GM18519 (cell line): ENCODE data around the gene LCP2.

Experiments
- ATAC-seq: cut with Tn5 transposase; IDR thresholded peaks from one replicate; pipeline ENCODE4 v1.9.1; 2021; ENCODE audit warnings: mild to moderate bottlenecking, moderate library complexity; ENCODE audit not compliant: unreplicated experiment, low FRiP score

The LCP2 gene

DNA sequence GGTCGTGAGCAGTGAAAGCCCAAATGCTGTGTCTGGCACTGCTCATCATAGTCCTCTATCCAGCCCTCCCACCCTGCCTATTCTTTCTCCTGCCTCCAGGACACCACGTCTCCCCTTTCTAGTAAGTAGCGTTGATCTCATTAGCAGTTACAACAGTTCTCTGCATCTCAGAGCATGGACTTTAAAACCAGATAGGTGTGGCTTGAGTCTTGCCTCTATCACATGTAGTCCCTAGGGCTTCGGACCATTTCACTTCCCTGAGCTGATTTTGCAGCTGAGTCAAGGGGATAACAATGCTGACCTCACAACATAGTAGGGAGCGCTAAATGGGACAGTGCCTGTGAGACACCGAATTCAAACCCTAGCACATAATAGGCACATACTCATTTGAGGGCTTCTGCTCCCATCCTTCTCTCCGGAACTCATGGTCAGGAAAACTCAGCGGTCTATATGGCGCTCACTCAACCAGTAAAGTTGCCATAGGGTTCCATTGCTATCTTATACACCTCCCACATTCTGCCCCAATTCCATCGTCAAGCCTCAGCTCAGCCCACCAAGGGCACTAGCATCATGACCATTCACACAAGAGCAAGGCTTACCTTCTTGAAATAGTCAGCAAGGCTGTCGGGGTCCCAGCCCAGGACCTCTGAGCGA, 515 bp downstream of the LCP2 start:
- ATAC-seq = peak; percentile 36

DNA sequence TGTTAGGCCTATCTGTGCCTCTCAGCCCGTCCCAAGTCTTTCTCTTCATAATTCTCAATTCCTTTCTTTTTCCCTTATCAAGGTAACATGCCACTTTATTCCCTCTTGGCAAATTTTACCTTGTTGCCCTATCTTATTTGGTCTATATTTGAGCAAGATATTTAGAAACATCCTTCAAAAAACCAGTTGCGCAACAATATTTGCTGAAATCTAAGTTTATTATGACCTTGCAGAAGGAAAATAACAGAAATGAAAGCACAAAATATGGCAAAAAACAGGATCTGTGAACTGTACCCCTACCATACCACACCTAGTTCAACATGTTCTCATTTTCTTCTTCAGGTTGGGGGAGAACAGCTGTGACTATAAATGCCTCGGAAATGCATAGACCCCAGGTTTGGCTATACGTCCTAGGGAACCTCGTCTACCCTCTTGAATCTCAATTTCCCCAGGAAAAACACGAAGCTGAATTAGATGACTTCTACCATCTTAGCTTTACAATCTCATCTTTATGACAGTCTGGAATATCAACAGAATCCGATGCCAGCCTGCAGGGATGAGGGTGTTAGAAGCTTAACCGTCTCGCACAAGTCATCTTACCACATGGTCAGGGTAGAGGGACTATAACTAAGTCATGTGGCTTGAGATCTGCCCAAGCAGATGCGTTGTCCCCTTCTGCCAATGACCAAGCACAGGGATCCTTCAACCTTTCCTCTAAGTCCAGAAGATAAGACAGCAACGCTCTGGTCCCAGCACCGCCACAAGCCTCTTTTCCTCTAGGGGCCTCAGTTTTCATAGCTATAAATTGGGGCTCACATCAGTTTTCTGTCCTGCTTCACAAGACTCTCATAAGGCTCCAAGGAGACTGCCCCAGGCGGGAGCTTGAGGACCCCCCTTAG, 1.3 kb downstream of the LCP2 start:
- no peak for ATAC-seq

DNA sequence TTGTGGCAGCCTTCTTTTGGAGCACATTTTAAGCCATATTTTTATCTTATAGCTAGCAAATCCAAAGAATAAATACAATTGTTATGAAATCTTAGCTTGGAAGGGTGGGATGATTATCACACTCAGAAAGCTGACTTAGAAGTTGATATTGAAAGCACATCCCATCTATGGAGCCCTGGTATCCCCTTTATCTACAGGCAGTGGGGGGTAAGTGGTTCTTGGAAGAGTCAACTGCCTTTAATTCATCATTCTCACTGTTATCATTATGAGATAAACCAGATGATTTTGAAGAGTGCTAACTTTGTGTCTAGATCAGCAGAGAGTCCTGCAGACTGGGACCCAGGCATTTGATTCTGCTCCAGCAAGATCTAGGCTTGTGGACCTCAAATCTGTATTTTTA, 3.0 kb downstream of the LCP2 start:
- no peak for ATAC-seq

DNA sequence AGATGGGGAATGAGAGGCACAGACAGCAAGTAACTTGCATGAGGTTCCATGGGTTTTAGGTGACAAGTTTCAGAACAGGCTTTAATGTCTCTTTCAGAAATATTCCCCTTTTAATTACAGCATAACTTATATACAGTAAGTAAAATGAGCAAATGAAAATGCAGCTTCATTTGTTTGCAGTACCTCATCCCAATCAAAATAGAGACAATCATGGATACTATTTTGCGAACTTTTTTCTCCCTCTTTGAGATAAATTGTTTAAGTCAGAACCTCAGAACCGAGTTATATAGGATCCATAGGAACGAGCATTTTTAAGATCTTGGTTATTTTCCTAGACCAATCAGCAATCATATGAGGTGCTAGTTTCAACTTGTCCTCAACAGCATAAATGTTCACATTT, 3.5 kb downstream of the LCP2 start:
- ATAC-seq = no peak

DNA sequence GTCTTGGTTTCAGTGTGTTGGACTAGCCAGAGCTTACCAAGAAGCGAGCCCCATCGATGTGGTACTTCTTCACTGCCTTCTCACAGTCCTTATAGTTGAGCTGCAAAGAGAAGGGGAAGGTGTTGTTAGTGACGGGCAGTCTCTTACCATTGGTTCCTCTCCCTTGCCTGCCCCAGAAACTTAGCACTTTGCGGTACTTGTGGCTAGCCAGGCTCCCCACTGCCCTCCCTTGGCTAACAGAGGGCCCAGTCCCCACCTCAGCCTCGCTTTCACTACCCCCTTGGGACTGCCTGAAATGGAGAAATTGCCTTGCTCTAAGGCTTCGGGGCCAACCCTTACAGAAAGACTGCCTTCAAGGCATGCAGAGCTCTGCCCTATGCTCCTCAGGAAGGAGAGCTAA, 4.3 kb downstream of the LCP2 start:
- ATAC-seq = peak; percentile 73

DNA sequence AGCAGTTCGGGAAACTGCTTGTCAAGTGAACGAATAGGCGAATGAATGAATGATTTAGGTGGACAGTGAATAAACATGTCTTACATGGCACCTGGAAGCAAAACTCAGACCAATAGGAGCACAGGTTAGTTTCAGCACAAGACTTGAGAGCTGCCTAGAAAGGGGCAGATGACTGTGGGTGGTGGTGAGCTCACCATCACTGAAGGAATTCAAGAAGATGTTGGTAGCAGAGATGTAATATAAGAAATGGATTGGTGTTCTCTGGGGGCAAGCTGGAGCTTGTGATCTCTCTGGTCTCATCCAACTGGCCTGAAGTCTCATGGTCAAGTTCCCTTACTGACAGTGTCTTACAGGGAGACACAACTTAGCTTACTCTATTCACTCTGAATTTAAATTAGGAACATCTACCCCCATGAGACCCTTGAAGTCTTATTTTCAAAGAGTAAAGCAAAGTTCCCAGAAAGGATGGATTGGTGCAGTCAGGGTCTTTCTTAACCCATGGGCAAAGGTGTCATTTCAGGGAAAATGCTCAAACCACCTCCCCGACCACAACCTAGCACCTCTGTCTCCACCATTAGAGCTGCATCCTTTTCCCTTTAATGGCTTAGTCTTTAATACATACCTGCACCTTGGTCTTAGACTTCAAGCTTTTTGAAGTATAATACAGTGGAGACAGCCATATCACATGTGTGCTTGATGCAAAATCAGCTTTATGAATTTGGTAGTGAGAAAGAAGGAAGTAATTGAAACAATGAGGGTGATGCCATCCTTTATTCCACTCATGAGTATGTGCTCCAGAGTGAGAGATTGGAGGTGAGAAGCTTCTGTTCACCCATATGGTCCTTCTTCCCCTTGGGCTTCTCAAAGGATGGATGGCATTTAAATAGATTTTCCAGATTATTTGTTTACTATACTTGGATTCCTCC, 5.1 kb downstream of the LCP2 start:
- no peak for ATAC-seq

DNA sequence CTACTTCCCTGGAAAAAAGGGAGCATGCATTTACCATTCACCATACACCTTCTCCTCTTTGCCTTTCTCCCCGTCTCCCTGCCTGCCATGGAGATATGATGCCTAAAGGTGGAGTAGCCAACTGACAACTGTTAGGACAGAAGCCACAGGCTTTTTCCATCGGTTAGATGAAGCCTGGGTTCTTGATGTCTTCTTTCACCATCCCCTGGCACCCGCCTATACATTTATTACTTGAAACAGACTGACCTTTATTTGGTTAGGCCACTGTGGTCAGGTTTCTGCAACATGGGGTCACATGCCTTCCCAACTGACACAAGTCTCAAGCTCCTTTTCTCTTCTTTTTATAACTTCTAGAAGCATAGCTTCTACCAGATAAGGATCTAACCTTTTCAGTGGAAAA, 7.1 kb downstream of the LCP2 start:
- ATAC-seq = no peak

DNA sequence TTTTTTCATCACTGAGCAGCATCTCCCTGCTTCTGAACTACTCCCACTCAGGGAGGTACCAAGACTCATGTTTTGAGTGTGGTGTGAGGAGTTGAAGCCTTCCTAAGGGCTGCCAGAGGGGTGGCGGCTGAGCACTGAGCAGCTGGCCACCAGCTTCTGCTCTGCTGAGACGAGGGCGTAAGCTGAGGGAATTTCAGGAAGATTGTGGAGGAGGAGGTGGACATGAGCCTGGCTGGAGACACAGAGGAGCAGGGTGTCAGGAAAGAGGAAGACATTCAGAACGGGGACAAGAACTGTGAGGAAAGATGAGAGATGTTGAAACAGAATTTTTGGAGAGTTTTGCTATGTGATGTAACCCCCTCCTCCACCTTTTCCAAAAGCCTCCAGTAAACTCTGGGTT, 7.8 kb downstream of the LCP2 start:
- ATAC-seq = no peak

DNA sequence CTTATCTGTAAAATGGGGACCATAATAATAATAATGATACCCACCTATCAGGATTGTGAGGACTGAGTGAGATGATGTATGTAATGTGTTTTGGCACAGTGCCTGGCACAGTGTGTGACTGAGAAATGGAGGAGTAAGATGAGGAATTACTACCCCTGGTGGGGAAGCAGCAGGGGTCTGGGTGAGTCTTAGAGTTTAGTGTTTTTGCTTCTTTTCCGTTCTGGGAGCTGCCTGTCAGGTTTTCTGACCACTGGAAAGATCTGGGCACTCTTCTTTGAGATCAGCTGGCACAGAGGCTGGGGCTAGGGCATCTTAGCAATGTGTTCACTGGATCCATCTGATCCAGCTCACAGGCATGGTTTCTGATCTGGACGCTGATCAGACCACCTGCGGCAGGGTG, 8.5 kb downstream of the LCP2 start:
- no peak for ATAC-seq

DNA sequence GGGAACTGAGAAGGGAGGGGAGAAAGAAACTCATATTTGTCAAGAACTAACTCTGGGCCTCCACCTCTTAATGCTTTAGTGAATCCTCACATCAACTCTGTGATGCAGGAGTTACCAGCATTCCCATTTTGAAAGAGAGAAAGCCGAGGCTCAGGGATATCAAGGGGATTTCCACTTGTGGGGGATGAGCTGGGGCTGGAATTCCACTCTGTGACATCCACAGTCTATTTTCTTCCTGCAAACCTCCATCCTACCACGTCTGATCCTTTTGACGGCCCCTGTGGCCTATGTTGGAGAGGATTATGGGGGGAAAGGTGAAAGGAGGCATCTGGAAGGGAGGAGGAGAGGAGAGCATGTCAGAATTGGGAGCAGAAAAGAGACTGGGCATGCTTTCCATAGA, 9.0 kb downstream of the LCP2 start:
- ATAC-seq = no peak

DNA sequence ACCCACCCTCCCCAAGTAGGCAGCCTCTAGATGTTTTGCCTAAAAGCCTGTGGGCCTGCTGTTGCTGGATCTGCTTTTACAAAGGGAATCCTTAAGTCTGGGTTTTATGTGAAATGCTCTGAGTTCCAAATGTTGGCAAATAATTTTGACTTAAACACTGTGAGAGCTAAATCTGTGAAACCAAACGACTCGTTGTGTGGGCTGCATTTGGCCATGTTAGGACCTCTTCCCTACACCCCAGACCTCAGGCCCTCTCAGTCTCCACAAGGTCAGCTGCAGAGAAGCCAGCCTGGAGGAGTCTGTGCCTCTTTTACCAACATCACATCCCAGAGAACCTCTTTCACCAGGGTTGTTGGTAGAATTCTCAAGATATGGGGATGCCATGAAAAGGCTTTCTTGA, 9.4 kb downstream of the LCP2 start:
- ATAC-seq = no peak

DNA sequence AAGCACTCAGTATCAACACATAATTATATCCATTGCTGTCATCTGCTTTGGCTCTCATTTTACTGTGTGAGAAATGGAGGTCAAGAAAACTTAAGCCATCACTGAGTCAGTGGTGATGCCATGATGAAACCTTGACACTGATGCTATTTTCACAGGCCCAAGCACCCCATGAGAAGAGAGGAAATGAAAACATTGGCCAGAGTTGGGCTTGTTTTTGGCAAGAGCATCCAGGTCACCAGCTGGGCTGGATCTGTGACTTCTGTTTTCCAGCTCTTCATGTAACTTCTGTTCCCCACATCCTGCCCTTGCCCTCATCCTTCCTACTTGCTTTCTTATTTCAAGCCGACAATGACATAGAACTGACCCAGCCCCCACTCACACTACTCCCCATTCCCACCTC, 10.0 kb downstream of the LCP2 start:
- no peak for ATAC-seq

DNA sequence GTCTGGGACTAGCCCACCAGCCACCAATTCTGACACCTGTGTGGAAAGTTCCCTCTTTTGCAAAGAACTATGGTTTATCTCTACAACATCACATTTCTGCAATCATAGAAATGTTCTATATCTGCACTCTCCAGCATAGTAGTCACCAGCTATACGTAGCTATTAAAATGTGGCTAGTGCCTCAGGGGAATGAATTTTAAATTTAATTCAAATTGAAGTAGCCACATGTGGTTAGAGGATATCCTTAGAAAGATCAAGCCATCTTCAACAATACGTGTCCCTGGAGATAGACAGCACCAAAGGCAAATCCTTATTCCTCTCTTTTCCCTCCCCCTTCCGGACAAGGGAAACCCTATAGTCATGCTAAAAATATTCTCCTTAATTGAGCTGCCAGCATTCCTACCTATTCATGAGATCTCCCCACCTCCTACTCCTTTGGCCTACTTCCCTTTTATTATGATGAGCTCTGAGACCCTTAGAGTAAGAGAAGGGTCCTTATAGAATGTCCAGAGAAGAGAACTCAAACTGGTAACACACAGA, 11.1 kb downstream of the LCP2 start:
- ATAC-seq = no peak

DNA sequence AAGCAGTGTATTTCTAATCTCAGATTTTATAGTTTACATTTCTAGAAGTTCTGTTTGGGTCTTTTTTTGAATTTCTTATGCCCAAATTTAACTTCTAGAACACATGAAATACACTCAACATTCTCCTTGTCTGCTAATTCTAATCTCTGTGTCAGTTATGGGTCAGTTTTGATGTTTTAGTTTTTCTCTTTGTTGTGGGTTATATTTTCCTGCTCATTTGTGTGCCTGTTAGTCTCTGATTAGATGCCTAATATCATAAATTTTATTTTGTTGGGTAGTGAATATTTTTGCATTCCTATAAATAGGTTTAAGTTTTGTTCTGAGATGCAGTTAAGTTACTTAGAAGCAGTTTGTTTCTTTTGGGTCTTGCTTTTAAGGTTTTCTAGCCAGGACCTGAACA, 12.4 kb downstream of the LCP2 start:
- ATAC-seq = no peak

DNA sequence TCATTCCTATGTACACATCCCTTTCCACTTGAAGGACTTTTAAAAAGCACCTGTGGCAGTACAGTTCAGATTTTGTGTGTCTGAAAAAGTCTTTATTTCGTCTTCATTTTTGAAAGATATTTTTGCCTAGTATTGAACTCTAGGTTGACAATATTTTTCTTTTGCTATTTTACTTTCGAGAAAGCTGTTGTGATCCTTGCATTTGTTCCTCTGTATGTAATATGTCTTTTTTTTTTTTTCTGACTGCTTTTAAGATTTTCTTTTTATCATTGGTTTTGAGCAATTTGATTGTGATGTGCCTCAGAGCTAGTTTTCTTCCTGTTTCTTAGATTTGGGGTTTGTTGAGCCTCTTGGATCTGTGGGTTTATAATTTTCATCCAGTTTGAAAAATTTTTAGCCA, 13.3 kb downstream of the LCP2 start:
- ATAC-seq = no peak

DNA sequence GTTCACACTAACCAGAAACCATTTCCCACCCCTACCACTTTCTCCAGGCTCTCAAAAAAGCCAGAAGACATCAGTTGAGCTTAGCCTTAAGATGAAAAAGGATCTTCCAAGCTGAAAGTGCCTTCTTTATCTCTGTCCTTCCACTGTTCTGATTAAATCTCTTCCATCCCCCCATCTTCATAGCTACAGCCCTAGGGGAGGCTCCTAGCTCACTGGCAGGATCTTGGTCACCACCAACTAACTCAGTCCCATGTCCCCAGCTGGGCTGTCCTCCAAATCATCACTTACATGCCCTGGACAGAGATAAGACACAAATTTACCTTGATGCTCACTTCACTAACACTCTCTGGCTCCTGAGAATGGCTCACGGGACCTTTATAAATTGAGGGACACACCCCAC, 14.3 kb downstream of the LCP2 start:
- ATAC-seq = no peak

DNA sequence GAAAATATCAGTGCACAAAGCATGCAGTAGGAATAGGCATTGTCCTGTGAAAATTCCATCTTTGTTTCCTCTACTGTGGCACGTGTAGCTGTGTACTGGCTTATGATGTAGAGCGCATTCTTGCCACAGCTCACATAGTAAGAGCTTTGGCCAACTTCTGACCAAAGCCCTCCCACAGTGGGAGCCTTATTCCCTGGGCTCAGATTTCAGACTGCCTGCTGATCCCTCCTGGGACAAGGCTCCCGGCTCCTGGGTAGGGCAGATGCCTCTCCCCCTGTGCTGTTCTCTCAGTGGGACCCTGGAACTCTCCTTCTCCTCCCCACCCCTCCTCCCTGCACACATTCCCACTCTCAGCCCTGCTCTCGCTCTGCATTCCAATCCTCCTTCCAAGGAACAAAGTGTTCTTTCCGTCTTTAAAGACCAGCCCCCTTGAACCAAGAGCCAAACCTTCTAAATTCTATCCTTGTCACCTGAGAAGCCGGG, 17.5 kb downstream of the LCP2 start:
- ATAC-seq = no peak

DNA sequence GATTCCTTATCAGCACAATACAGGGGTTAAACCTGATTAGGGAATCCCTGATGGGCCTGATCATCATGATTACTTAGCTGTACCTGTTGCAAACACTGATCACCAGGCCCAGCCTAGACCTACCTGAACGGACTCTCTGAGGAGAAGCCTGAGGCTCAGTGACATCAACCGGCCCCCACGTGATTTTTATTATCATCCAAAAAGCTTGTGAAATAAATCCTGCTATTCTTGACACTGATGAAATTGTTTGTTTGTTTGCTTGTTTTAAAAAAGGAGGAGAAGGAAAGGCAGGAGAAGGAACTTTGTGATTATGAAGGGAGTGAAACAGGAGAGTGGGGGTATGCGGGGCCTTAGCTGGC, 18.1 kb downstream of the LCP2 start:
- no peak for ATAC-seq

DNA sequence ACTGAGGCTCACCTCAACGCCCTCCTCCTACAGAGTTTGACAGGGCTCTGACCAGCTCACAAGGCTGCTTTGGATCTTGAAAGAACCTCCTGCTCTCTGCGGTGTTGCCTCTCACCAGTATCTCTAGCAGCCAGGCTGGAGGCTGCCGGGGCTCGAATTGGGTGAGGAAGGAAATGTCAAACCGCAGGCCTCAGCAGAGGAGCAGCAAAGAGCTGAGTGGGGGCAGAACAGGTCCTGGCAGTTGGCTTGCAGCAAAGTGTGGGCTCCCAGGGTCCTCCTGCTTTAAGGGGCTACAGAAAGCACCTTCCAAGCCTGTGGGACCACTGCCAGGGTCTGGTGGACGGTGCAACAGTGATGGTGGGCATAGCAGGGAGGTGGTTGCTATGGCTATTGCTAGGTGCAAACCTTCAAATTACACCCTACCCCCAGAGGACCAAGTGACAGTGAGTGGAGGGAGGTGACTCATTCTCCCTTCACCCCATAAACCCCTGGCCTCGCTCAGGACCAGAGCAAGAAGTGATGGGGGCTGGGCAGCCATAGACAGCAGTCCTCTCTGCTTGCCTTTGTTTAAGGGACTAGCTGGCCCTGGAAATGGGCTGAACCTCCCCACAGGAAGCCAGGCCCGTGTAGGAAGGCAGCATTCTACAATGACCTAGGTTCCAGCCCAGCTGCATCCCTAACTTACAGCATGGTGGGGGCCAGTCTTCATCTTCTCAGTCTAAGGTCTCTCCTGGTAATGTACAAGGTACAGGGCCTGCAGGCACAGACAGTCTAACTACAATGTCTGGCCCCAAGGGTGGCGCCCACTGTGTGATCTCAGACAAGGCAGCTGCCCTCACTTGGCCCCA, 18.7 kb downstream of the LCP2 start:
- peak; percentile 85 for ATAC-seq

DNA sequence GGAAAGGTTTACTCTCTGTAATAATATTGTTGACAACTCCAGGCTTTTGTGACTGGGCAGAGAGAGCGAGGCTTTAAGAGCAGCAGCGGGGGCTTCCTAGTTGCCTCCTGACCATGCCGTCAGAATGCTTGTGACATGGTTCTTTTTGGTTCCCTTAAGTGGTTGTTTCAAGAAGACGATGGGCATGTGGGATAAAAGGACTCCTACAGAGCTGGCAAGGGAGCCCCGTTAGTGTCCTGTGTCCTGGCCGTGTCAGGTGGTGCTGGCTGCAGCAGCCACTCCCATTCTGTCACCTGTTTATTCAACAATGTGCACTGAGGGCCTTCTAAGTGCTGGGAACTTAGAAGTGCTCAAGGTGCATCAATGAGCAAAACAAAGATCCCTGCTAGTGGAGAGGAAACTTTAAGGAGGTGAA, 19.7 kb downstream of the LCP2 start:
- no peak for ATAC-seq
